OCI-LY7 (cell line): ENCODE results near the gene ARID5B. TPM values are rescaled to one million over a fixed set of nuclear protein-coding genes. Genes with fewer than 3 reads are reported as not detected.
"Not testable (repeated sequence)": the region's sequence is repeated elsewhere in the genome, so short reads cannot be mapped to it uniquely, and the experiment has no call there.

Experiments
- BruUV-seq: library from RNA; stranded (reverse); fragments of 400-500 nt; replicated peaks from 2 replicates; lab custom pipeline; 2021; lab: Mats Ljungman, UMichigan
- CTCF ChIA-PET: fragments of 300-600 bp; sonication (Branson Sonifier 250); formaldehyde crosslinking; loops from one replicate; lab custom pipeline; 2022; ENCODE audit warnings: antibody characterized with exemption; ENCODE audit not compliant: unreplicated experiment; lab: Charles Lee
- POLR2A ChIA-PET: fragments of 300-600 bp; sonication (Branson Sonifier 250); formaldehyde crosslinking; loops from one replicate; lab custom pipeline; 2022; ENCODE audit warnings: antibody characterized with exemption; lab: Charles Lee
- DNase-seq: peaks from one replicate; pipeline ENCODE4 v3.0.0-alpha.2; 2015; ENCODE audit warnings: low spot score
- H2AFZ ChIP-seq: fragments of 200-600 bp; sonication (generic), shearing (Covaris generic); 2 replicates; pipeline ENCODE4 v1.6.1; 2014; ENCODE audit warnings: mild to moderate bottlenecking, antibody characterized with exemption, low read length, moderate library complexity
- H3K27ac ChIP-seq: fragments of 200-600 bp; sonication (generic); 2 replicates; pipeline ENCODE4 v1.5.1; 2014; ENCODE audit warnings: mixed run types, low read depth, mild to moderate bottlenecking, moderate library complexity, low read length, inconsistent platforms; ENCODE audit not compliant: poor library complexity, severe bottlenecking
- H3K36me3 ChIP-seq: fragments of 200-600 bp; sonication (generic); 2 replicates; pipeline ENCODE4 v1.6.1; 2014; ENCODE audit warnings: mild to moderate bottlenecking, antibody characterized with exemption, low read length, moderate library complexity, mixed read lengths; ENCODE audit not compliant: insufficient read depth
- H3K4me1 ChIP-seq: fragments of 200-600 bp; sonication (generic); 2 replicates; pipeline ENCODE4 v1.5.1; 2014; ENCODE audit warnings: mild to moderate bottlenecking, low read length; ENCODE audit not compliant: insufficient read depth, poor library complexity, severe bottlenecking
- H3K4me2 ChIP-seq: fragments of 200-600 bp; sonication (generic); 2 replicates; pipeline ENCODE4 v1.6.1; 2014; ENCODE audit warnings: mild to moderate bottlenecking, low read length
- H3K4me3 ChIP-seq: fragments of 200-600 bp; sonication (generic); 2 replicates; pipeline ENCODE4 v1.5.1; 2014; ENCODE audit warnings: mild to moderate bottlenecking, low read depth, low read length; ENCODE audit not compliant: poor library complexity, severe bottlenecking
- H3K79me2 ChIP-seq: fragments of 200-600 bp; sonication (generic); 2 replicates; pipeline ENCODE4 v1.6.1; 2016; ENCODE audit warnings: low read depth, mild to moderate bottlenecking, low read length, moderate library complexity, mixed read lengths; ENCODE audit not compliant: insufficient read depth
- H3K9me2 ChIP-seq: fragments of 200-600 bp; sonication (generic); 2 replicates; pipeline ENCODE4 v1.6.1; 2016; ENCODE audit warnings: mild to moderate bottlenecking, low read length, mixed read lengths; ENCODE audit not compliant: insufficient read depth
- H3K9me3 ChIP-seq: fragments of 200-600 bp; sonication (generic); 2 replicates; pipeline ENCODE4 v1.6.1; 2014; ENCODE audit warnings: mild to moderate bottlenecking, mixed run types, low read length, mixed read lengths
- H4K20me1 ChIP-seq: fragments of 200-600 bp; sonication (generic); 2 replicates; pipeline ENCODE4 v1.6.1; 2014; ENCODE audit warnings: mild to moderate bottlenecking, antibody characterized with exemption, low read length, moderate library complexity, mixed read lengths; ENCODE audit not compliant: insufficient read depth
- CTCF ChIP-seq: fragments of 200-600 bp; sonication (generic); conservative IDR thresholded peaks from 2 replicates; pipeline ENCODE4 v1.5.1; 2014; ENCODE audit warnings: mild to moderate bottlenecking, antibody characterized with exemption, low read length, moderate library complexity, mixed read lengths
- EZH2phosphoT487 ChIP-seq: fragments of 200-600 bp; sonication (generic); IDR thresholded peaks from 2 replicates; pipeline ENCODE4 v1.6.1; 2018; ENCODE audit warnings: low read depth, borderline replicate concordance, mild to moderate bottlenecking, mixed run types, antibody characterized with exemption, low read length, moderate library complexity, mixed read lengths
- intact Hi-C: fragments of 100-400 bp; cut with micrococcal nuclease; formaldehyde crosslinking; loops from one replicate; pipeline ENCODE4 v1.10.0; 2022; ENCODE audit not compliant: unreplicated experiment
- total RNA-seq, 2 experiments: library from RNA; depleted of rRNA in 1 of 2; stranded (reverse); fragments of >200 nt in 1 of 2; shearing (Covaris generic) in 1 of 2; gene quantifications; 2 replicates each; pipeline ENCODE4 v1.2.3, GENCODE V29; 2014 to 2022

Gene ARID5B
- total RNA-seq, 2 experiments from 2014 or later = 38.0 to 56.7 TPM

- H3K4me1 ChIP-seq = peaks cover 80% of the 10 kb centered on the region
- H4K20me1 ChIP-seq = no peaks in the 10 kb centered on the region
- BruUV-seq = no TSS peak
- H3K4me3 ChIP-seq = peak overlapping the region; percentile 50
- CTCF ChIA-PET = no interaction called here
- H3K4me2 ChIP-seq = peak overlapping the region; percentile 75
- H3K36me3 ChIP-seq = peaks cover 25% of the 10 kb centered on the region
- H3K79me2 ChIP-seq = peaks cover 78% of the 10 kb centered on the region; the same call in 1 of the 2 replicates
- POLR2A ChIA-PET = interaction anchor here (0.8 to 7.1 kb wide), 14 partner anchors 12 to 108 kb away, joined by 3 to 98 read pairs (median 5); partner anchors contain the start of gene ARID5B
- H3K9me3 ChIP-seq = peaks cover 6% of the 10 kb centered on the region; the same call in 1 of the 2 replicates
- intact Hi-C loops = loop anchor here (10.0 kb wide), 1 partner anchor 480 kb away; no protein-coding TSS in a partner anchor
- TF ChIP-seq EZH2phosphoT487 = no peak
- no peak for TF ChIP-seq CTCF
- no peaks in the 10 kb centered on the region for H3K9me2 ChIP-seq
- DNase-seq = peak; percentile 77
- H3K27ac ChIP-seq = peak overlapping the region; percentile 86
- no peak overlapping the region; the same call in 1 of the 2 replicates for H2AFZ ChIP-seq
These were observed 73.3 kb downstream of the ARID5B start for GRCh38 chr10:61974601-61975390.

GRCh38 chr10:61975391-61975932, 74.0 kb downstream of the ARID5B start:
- no TSS peak for BruUV-seq
- CTCF ChIA-PET = no interaction called here

GRCh38 chr10:61976951-61977721, 75.6 kb downstream of the ARID5B start:
- H2AFZ ChIP-seq, H4K20me1 ChIP-seq, CTCF ChIA-PET, H3K9me3 ChIP-seq, H3K4me3 ChIP-seq, BruUV-seq, H3K9me2 ChIP-seq, H3K4me2 ChIP-seq, DNase-seq: not testable (repeated sequence)
- H3K4me1 ChIP-seq = peaks cover 79% of the 10 kb centered on the region
- peak overlapping the region; percentile 86 for H3K27ac ChIP-seq
- POLR2A ChIA-PET = interaction anchor here (1.4 to 2.0 kb wide), 2 partner anchors 10 to 14 kb away, joined by 5 read pairs; no protein-coding TSS in a partner anchor
- H3K36me3 ChIP-seq = peaks cover 23% of the 10 kb centered on the region
- peaks cover 65% of the 10 kb centered on the region; the same call in 1 of the 2 replicates for H3K79me2 ChIP-seq
- intact Hi-C loops = loop anchor here (10.0 kb wide), 1 partner anchor 478 kb away; no protein-coding TSS in a partner anchor

More at GRCh38 chr10:61975391-61975932, 74.0 kb downstream of the ARID5B start:
- no peak overlapping the region; the same call in 1 of the 2 replicates for H2AFZ ChIP-seq
- H3K9me2 ChIP-seq = no peaks in the 10 kb centered on the region
- peaks cover 6% of the 10 kb centered on the region; the same call in 1 of the 2 replicates for H3K9me3 ChIP-seq
- POLR2A ChIA-PET = interaction anchor here (0.7 to 7.1 kb wide), 19 partner anchors 9 to 269 kb away, joined by 3 to 98 read pairs (median 4); partner anchors contain the start of gene ARID5B
- TF ChIP-seq EZH2phosphoT487 (no peak), CTCF (no peak)
- H3K4me3 ChIP-seq = peak overlapping the region; percentile 50
- H3K27ac ChIP-seq = peak overlapping the region; percentile 86
- H3K4me2 ChIP-seq = peak overlapping the region; percentile 75
- peaks cover 78% of the 10 kb centered on the region; the same call in 1 of the 2 replicates for H3K79me2 ChIP-seq
- no peaks in the 10 kb centered on the region for H4K20me1 ChIP-seq
- DNase-seq = peak; percentile 58
- H3K36me3 ChIP-seq = peaks cover 23% of the 10 kb centered on the region
- peaks cover 79% of the 10 kb centered on the region for H3K4me1 ChIP-seq
- intact Hi-C loops = loop anchor here (10.0 kb wide), 1 partner anchor 479 kb away; no protein-coding TSS in a partner anchor
